OCI-M1 (cell line): ENCODE measurements around the gene NEK6.

Experiments
- DNase-seq: peaks from one replicate; lab custom pipeline; 2025; lab: John Stamatoyannopoulos, UW

NEK6 gene

GRCh38 chr9:124257844-124258606 lies at the start of gene NEK6:
NEK6 (plus strand) TSS chr9:124257949; CDS start chr9:124301965, 44,016 bp downstream.
- no peak for DNase-seq

- no peak for DNase-seq
Observed at GRCh38 chr9:124208571-124208970, 49.2 kb upstream of the NEK6 start.

GRCh38 chr9:124209279-124209678 lies 48.5 kb upstream of the NEK6 start:
- DNase-seq: peak; percentile 15

- DNase-seq: no peak
Observed at GRCh38 chr9:124209774-124210173, 48.0 kb upstream of the NEK6 start.

- DNase-seq: no peak
Observed at GRCh38 chr9:124210697-124211096, 47.1 kb upstream of the NEK6 start.

GRCh38 chr9:124212381-124213050 lies 45.2 kb upstream of the NEK6 start:
- DNase-seq: no peak

GRCh38 chr9:124213396-124213795 lies 44.4 kb upstream of the NEK6 start:
- no peak for DNase-seq

GRCh38 chr9:124214116-124214515 lies 43.6 kb upstream of the NEK6 start:
- no peak for DNase-seq

- DNase-seq: no peak
Observed at GRCh38 chr9:124214596-124215367, 43.0 kb upstream of the NEK6 start.

GRCh38 chr9:124215368-124215910 lies 42.3 kb upstream of the NEK6 start:
- no peak for DNase-seq

- DNase-seq: no peak
Observed at GRCh38 chr9:124215956-124216355, 41.8 kb upstream of the NEK6 start.

GRCh38 chr9:124216474-124217176 lies 41.1 kb upstream of the NEK6 start:
- DNase-seq: no peak

- no peak for DNase-seq
Observed at GRCh38 chr9:124217836-124218437, 39.8 kb upstream of the NEK6 start.

- peak; percentile 68 for DNase-seq
Observed at GRCh38 chr9:124218438-124218982, 39.2 kb upstream of the NEK6 start.

GRCh38 chr9:124218987-124219461 lies 38.7 kb upstream of the NEK6 start:
- no peak for DNase-seq

GRCh38 chr9:124220946-124221451 lies 36.8 kb upstream of the NEK6 start:
- DNase-seq: no peak

GRCh38 chr9:124221676-124222075 lies 36.1 kb upstream of the NEK6 start:
- no peak for DNase-seq

GRCh38 chr9:124222109-124222508 lies 35.6 kb upstream of the NEK6 start:
- no peak for DNase-seq

GRCh38 chr9:124222918-124223720 lies 34.6 kb upstream of the NEK6 start:
- DNase-seq: peak; percentile 66

GRCh38 chr9:124225945-124226344 lies 31.8 kb upstream of the NEK6 start:
- DNase-seq: no peak
